ENCODE results near the gene F2RL2. TPM values are rescaled to one million over a fixed set of nuclear protein-coding genes. Genes with fewer than 3 reads are reported as not detected.

The F2RL2 gene
- total and polyA plus RNA-seq, 2 donors (not counting 1 experiment from before 2014, with no cell fraction given) = 82.6 to 91.6 TPM

- no peaks in the 10 kb centered on the region for H3K36me3 ChIP-seq (ENCODE audit: control insufficient read depth, insufficient read depth, low read length)
- H3K9ac ChIP-seq (ENCODE audit: insufficient read depth, low read length) = no peak overlapping the region
- H3K27me3 ChIP-seq (ENCODE audit: control insufficient read depth, insufficient read depth, low read length) = no peaks in the 10 kb centered on the region
- TF ChIP-seq CTCF (conservative IDR thresholded peaks at IDR 0.05 in 1 of 2, IDR thresholded peaks at IDR 0.05 in 1 of 2; ENCODE audit: low read depth in 1 of 2, low read length in 2 of 2) (no peak), EZH2 (IDR thresholded peaks at IDR 0.05; ENCODE audit: low read length, missing control alignments) (no peak)
- H3K79me2 ChIP-seq (ENCODE audit: control insufficient read depth, insufficient read depth, low read length) = no peaks in the 10 kb centered on the region
- H4K20me1 ChIP-seq (ENCODE audit: control insufficient read depth, extremely low read depth, insufficient read depth, low read length) = no peaks in the 10 kb centered on the region
- DNase-seq (ENCODE audit: low read depth in 2 of 2) = no peak
- H3K4me2 ChIP-seq (ENCODE audit: extremely low read depth, insufficient read depth, low read length) = no peak overlapping the region
- no peak overlapping the region for H2AFZ ChIP-seq (ENCODE audit: low read length)
- H3K27ac ChIP-seq (ENCODE audit: insufficient read depth, low read length) = no peak overlapping the region
- no peaks in the 10 kb centered on the region for H3K9me3 ChIP-seq (ENCODE audit: control insufficient read depth, insufficient read depth, low read depth, low read length)
- H3K4me1 ChIP-seq (ENCODE audit: control insufficient read depth, extremely low read depth, insufficient read depth, low read length) = no peaks in the 10 kb centered on the region
- no peak overlapping the region for H3K4me3 ChIP-seq (replicated peaks in 1 of 4; ENCODE audit: control extremely low read depth in 1 of 4, insufficient read depth in 1 of 4, low read depth in 3 of 4, low read length in 4 of 4)
Measured at GRCh38 chr5:76576996-76577395, 46.2 kb downstream of the F2RL2 start.

GRCh38 chr5:76576450-76576849, 46.8 kb downstream of the F2RL2 start:
- Histone ChIP-seq H3K9ac (ENCODE audit: insufficient read depth, low read length) (no peak overlapping the region), H2AFZ (ENCODE audit: low read length) (no peak overlapping the region), H4K20me1 (ENCODE audit: control insufficient read depth, extremely low read depth, insufficient read depth, low read length) (no peaks in the 10 kb centered on the region), H3K27ac (ENCODE audit: insufficient read depth, low read length) (no peak overlapping the region), H3K4me3 (replicated peaks in 1 of 4; ENCODE audit: control extremely low read depth in 1 of 4, insufficient read depth in 1 of 4, low read depth in 3 of 4, low read length in 4 of 4) (no peak overlapping the region), H3K27me3 (ENCODE audit: control insufficient read depth, insufficient read depth, low read length) (no peaks in the 10 kb centered on the region), H3K9me3 (ENCODE audit: control insufficient read depth, insufficient read depth, low read depth, low read length) (no peaks in the 10 kb centered on the region), H3K79me2 (ENCODE audit: control insufficient read depth, insufficient read depth, low read length) (no peaks in the 10 kb centered on the region), H3K4me2 (ENCODE audit: extremely low read depth, insufficient read depth, low read length) (no peak overlapping the region), H3K36me3 (ENCODE audit: control insufficient read depth, insufficient read depth, low read length) (no peaks in the 10 kb centered on the region), H3K4me1 (ENCODE audit: control insufficient read depth, extremely low read depth, insufficient read depth, low read length) (no peaks in the 10 kb centered on the region)
- TF ChIP-seq EZH2 (IDR thresholded peaks at IDR 0.05; ENCODE audit: low read length, missing control alignments) (no peak), CTCF (conservative IDR thresholded peaks at IDR 0.05 in 1 of 2, IDR thresholded peaks at IDR 0.05 in 1 of 2; ENCODE audit: low read depth in 1 of 2, low read length in 2 of 2) (no peak)
- DNase-seq (ENCODE audit: low read depth in 2 of 2) = peak in 1 of 2 donors; percentile 33

- Histone ChIP-seq H3K27me3 (ENCODE audit: control insufficient read depth, insufficient read depth, low read length) (peaks cover 5% of the 10 kb centered on the region), H3K4me1 (ENCODE audit: control insufficient read depth, extremely low read depth, insufficient read depth, low read length) (no peaks in the 10 kb centered on the region), H3K9ac (ENCODE audit: insufficient read depth, low read length) (no peak overlapping the region), H3K79me2 (ENCODE audit: control insufficient read depth, insufficient read depth, low read length) (no peaks in the 10 kb centered on the region), H3K36me3 (ENCODE audit: control insufficient read depth, insufficient read depth, low read length) (no peaks in the 10 kb centered on the region), H4K20me1 (ENCODE audit: control insufficient read depth, extremely low read depth, insufficient read depth, low read length) (no peaks in the 10 kb centered on the region), H3K9me3 (ENCODE audit: control insufficient read depth, insufficient read depth, low read depth, low read length) (no peaks in the 10 kb centered on the region), H2AFZ (ENCODE audit: low read length) (no peak overlapping the region), H3K27ac (ENCODE audit: insufficient read depth, low read length) (no peak overlapping the region), H3K4me3 (replicated peaks in 1 of 4; ENCODE audit: control extremely low read depth in 1 of 4, insufficient read depth in 1 of 4, low read depth in 3 of 4, low read length in 4 of 4) (no peak overlapping the region), H3K4me2 (ENCODE audit: extremely low read depth, insufficient read depth, low read length) (no peak overlapping the region)
- no peak for DNase-seq (ENCODE audit: low read depth in 2 of 2)
- TF ChIP-seq EZH2 (IDR thresholded peaks at IDR 0.05; ENCODE audit: low read length, missing control alignments) (no peak), CTCF (conservative IDR thresholded peaks at IDR 0.05 in 1 of 2, IDR thresholded peaks at IDR 0.05 in 1 of 2; ENCODE audit: low read depth in 1 of 2, low read length in 2 of 2) (no peak)
Measured at GRCh38 chr5:76571559-76571958, 51.6 kb downstream of the F2RL2 start.

All from fibroblast of lung (primary cell).